Uterus (tissue), 2 donors: ENCODE data around the gene JARID2.

Experiments
- POLR2A ChIP-seq, 2 donors: fragments of 450-650 bp; IDR thresholded peaks; one replicate each; pipeline ENCODE4 v1.6.1; 2016; ENCODE audit warnings: antibody characterized with exemption in 2 of 2, mild to moderate bottlenecking in 1 of 2, moderate library complexity in 1 of 2
- TF ChIP-seq, protein P1 (sequence below), 4 experiments: fragments of 200-600 bp in 2 of 4; fragments of 450-650 bp in 2 of 4; sonication (generic) in 2 of 4; IDR thresholded peaks; one replicate each; pipeline ENCODE4 v1.5.1; 2016 to 2019; ENCODE audit warnings: antibody characterized with exemption in 4 of 4, mild to moderate bottlenecking in 2 of 4, moderate library complexity in 1 of 4

DNA sequence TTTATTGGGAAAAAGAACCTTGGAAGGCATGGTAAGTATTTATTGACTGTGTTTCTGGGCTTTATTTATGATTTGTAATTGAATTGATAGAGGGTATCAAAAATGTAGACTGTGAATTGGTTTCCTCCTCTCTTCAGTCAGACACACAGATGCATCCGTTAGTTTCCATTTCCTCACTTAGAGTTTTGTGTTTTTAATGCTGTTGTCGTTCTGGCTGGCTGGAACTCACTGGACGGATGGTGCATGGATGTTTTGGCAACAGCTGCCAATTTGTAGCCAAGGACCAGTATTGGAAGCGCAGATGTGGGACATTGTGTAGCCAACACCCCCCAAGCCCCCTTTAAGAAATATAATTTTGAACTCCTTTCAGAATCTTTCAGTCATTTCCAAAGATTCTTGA lies 134.5 kb downstream of the JARID2 start:
- TF ChIP-seq POLR2A (IDR thresholded peaks at IDR 0.05), result no peak
- TF ChIP-seq, protein P1, sequence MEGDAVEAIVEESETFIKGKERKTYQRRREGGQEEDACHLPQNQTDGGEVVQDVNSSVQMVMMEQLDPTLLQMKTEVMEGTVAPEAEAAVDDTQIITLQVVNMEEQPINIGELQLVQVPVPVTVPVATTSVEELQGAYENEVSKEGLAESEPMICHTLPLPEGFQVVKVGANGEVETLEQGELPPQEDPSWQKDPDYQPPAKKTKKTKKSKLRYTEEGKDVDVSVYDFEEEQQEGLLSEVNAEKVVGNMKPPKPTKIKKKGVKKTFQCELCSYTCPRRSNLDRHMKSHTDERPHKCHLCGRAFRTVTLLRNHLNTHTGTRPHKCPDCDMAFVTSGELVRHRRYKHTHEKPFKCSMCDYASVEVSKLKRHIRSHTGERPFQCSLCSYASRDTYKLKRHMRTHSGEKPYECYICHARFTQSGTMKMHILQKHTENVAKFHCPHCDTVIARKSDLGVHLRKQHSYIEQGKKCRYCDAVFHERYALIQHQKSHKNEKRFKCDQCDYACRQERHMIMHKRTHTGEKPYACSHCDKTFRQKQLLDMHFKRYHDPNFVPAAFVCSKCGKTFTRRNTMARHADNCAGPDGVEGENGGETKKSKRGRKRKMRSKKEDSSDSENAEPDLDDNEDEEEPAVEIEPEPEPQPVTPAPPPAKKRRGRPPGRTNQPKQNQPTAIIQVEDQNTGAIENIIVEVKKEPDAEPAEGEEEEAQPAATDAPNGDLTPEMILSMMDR (IDR thresholded peaks at IDR 0.05), result no peak
